ENCODE data around the gene ARRDC4. TPM values are rescaled to one million over a fixed set of nuclear protein-coding genes. Genes with fewer than 3 reads are reported as not detected.
A peak's percentile ranks its signal among the peaks of the same experiment; 100 is the strongest.

The ARRDC4 gene
- total and polyA plus RNA-seq, 8 donors = 12.7 to 29.5 (median 17.4) TPM

GRCh38 chr15:97963779-97964178 is 3.3 kb downstream of the ARRDC4 start:
- Histone ChIP-seq H3K9me3 (no peaks in the 10 kb centered on the region), H3K27ac (no peak overlapping the region), H3K27me3 (peaks cover 0 to 5% of the 10 kb centered on the region in 2 donors), H3K4me3 (peak overlapping the region in 1 of 2 donors; percentile 87), H3K36me3 (peaks cover 0 to 28% of the 10 kb centered on the region in 2 donors), H3K4me1 (peaks cover 0 to 55% of the 10 kb centered on the region in 2 donors)
- no peak for DNase-seq
- intact Hi-C loops (cut with DNase I) = no loop called here
- no peak for ATAC-seq
- no peak for TF ChIP-seq CTCF (IDR thresholded peaks at IDR 0.05)

- Histone ChIP-seq H3K27ac (no peak overlapping the region), H3K9me3 (no peaks in the 10 kb centered on the region), H3K27me3 (peaks cover 0 to under 1% of the 10 kb centered on the region in 2 donors), H3K4me3 (no peak overlapping the region), H3K36me3 (peaks cover 0 to 53% of the 10 kb centered on the region in 2 donors), H3K4me1 (peaks cover 0 to 48% of the 10 kb centered on the region in 2 donors)
- no peak for DNase-seq
- no peak for ATAC-seq
- no peak for TF ChIP-seq CTCF (IDR thresholded peaks at IDR 0.05)
- intact Hi-C loops (cut with DNase I) = no loop called here
These were observed 5.7 kb downstream of the ARRDC4 start for GRCh38 chr15:97966246-97966645.

GRCh38 chr15:97966924-97967620 is 6.6 kb downstream of the ARRDC4 start:
- Histone ChIP-seq H3K9me3 (no peaks in the 10 kb centered on the region), H3K27ac (no peak overlapping the region), H3K27me3 (no peaks in the 10 kb centered on the region), H3K4me3 (no peak overlapping the region), H3K36me3 (peaks cover 0 to 61% of the 10 kb centered on the region in 2 donors), H3K4me1 (peaks cover 0 to 39% of the 10 kb centered on the region in 2 donors)
- TF ChIP-seq CTCF (IDR thresholded peaks at IDR 0.05) = no peak
- ATAC-seq = no peak
- intact Hi-C loops (cut with DNase I) = no loop called here
- DNase-seq = no peak

GRCh38 chr15:97967881-97968280 is 7.4 kb downstream of the ARRDC4 start:
- no peak for DNase-seq
- Histone ChIP-seq H3K27me3 (no peaks in the 10 kb centered on the region), H3K4me3 (no peak overlapping the region), H3K4me1 (peaks cover 0 to 31% of the 10 kb centered on the region in 2 donors), H3K9me3 (no peaks in the 10 kb centered on the region), H3K36me3 (peaks cover 0 to 69% of the 10 kb centered on the region in 2 donors), H3K27ac (no peak overlapping the region)
- no peak for TF ChIP-seq CTCF (IDR thresholded peaks at IDR 0.05)
- no peak for ATAC-seq
- intact Hi-C loops (cut with DNase I) = no loop called here

- Histone ChIP-seq H3K36me3 (peaks cover 0 to 72% of the 10 kb centered on the region in 2 donors), H3K9me3 (no peaks in the 10 kb centered on the region), H3K4me3 (no peak overlapping the region), H3K27me3 (no peaks in the 10 kb centered on the region), H3K4me1 (peaks cover 0 to 28% of the 10 kb centered on the region in 2 donors), H3K27ac (no peak overlapping the region)
- intact Hi-C loops (cut with DNase I) = no loop called here
- ATAC-seq = peak; percentile 33
- no peak for TF ChIP-seq CTCF (IDR thresholded peaks at IDR 0.05)
- DNase-seq = no peak
These were observed 7.9 kb downstream of the ARRDC4 start for GRCh38 chr15:97968380-97968779.

All from left lung (tissue), 10 donors.